Neural cell (in vitro differentiated cells): ENCODE measurements around the gene PNPLA5.

Experiments used
- CTCF ChIP-seq: fragments of 450-650 bp; IDR thresholded peaks from 2 replicates; pipeline ENCODE4 v1.5.1; 2014; ENCODE audit warnings: antibody characterized with exemption, mild to moderate bottlenecking, moderate library complexity; ENCODE audit not compliant: poor library complexity, severe bottlenecking
- EZH2 ChIP-seq: fragments of 200-600, 300-800 bp; shearing (Covaris generic), sonication (generic); IDR thresholded peaks from 2 replicates; pipeline ENCODE4 v1.6.1; 2014; ENCODE audit warnings: antibody characterized with exemption, low read length, borderline replicate concordance, mild to moderate bottlenecking; ENCODE audit not compliant: insufficient read depth, poor library complexity, severe bottlenecking
- POLR2AphosphoS5 ChIP-seq: IDR thresholded peaks from 2 replicates; pipeline ENCODE4 v1.6.1; 2012

GRCh38 chr22:43859176-43859575, 32.6 kb downstream of the PNPLA5 start:
- TF ChIP-seq CTCF: no peak
- no peak for TF ChIP-seq POLR2AphosphoS5
- no peak for TF ChIP-seq EZH2
